Karpas-422 (cell line): ENCODE measurements around the gene C1GALT1. TPM values are rescaled to one million over a fixed set of nuclear protein-coding genes. Genes with fewer than 3 reads are reported as not detected.
"Not testable (repeated sequence)": the region's sequence is repeated elsewhere in the genome, so short reads cannot be mapped to it uniquely, and the experiment has no call there.

Source experiments
- DNase-seq: peaks from one replicate; pipeline ENCODE4 v3.0.0-alpha.2; 2015
- H2AFZ ChIP-seq: fragments of 200-600 bp; sonication (generic); 2 replicates; pipeline ENCODE4 v1.6.1; 2014; ENCODE audit warnings: antibody characterized with exemption, low read length, mixed read lengths
- H3K27ac ChIP-seq: fragments of 200-600 bp; sonication (generic); 2 replicates; pipeline ENCODE4 v1.5.1; 2014; ENCODE audit warnings: mild to moderate bottlenecking, low read length, moderate library complexity
- H3K27me3 ChIP-seq: fragments of 200-600 bp; sonication (generic); 2 replicates; pipeline ENCODE4 v1.6.1; 2014; ENCODE audit warnings: low read length, mixed read lengths
- H3K36me3 ChIP-seq: fragments of 200-600 bp; sonication (generic); 2 replicates; pipeline ENCODE4 v1.6.1; 2014; ENCODE audit warnings: low read length, mixed read lengths; ENCODE audit not compliant: insufficient read depth
- H3K4me1 ChIP-seq: fragments of 200-600 bp; sonication (generic); 2 replicates; pipeline ENCODE4 v1.6.1; 2014; ENCODE audit warnings: mild to moderate bottlenecking, low read length, mixed read lengths
- H3K4me2 ChIP-seq: fragments of 200-600 bp; sonication (generic); 2 replicates; pipeline ENCODE4 v1.6.1; 2014; ENCODE audit warnings: low read length, low read depth, mild to moderate bottlenecking; ENCODE audit not compliant: poor library complexity, severe bottlenecking
- H3K4me3 ChIP-seq: fragments of 200-600 bp; sonication (generic); 2 replicates; pipeline ENCODE4 v1.5.1; 2014; ENCODE audit warnings: mild to moderate bottlenecking, antibody characterized with exemption, low read length, mixed read lengths
- H3K79me2 ChIP-seq: fragments of 200-600 bp; sonication (generic); 2 replicates; pipeline ENCODE4 v1.6.1; 2014; ENCODE audit warnings: mild to moderate bottlenecking, low read length, mixed read lengths
- H3K9ac ChIP-seq: fragments of 200-600 bp; sonication (generic); 2 replicates; pipeline ENCODE4 v1.6.0; 2014; ENCODE audit warnings: low read length
- H3K9me2 ChIP-seq: fragments of 200-600 bp; sonication (generic), shearing (Covaris generic); replicated peaks from 2 replicates; pipeline ENCODE4 v1.6.0; 2014; ENCODE audit warnings: mild to moderate bottlenecking, low read length, moderate library complexity; ENCODE audit not compliant: insufficient read depth
- H3K9me3 ChIP-seq: fragments of 300-700, 200-600 bp; sonication (generic); 2 replicates; pipeline ENCODE4 v1.6.1; 2014; ENCODE audit warnings: low read length, mixed read lengths
- H4K20me1 ChIP-seq: fragments of 200-600 bp; sonication (generic); 2 replicates; pipeline ENCODE4 v1.6.1; 2014; ENCODE audit warnings: mild to moderate bottlenecking, antibody characterized with exemption, low read length, low read depth; ENCODE audit not compliant: insufficient read depth
- total RNA-seq: library from RNA; depleted of rRNA; stranded (reverse); fragments of >200 nt; shearing (Covaris generic); gene quantifications from 2 replicates; pipeline ENCODE4 v1.2.3, GENCODE V29; 2014; ENCODE audit warnings: low replicate concordance

C1GALT1 gene
- total RNA-seq, 1 experiment from 2014 or later = 36.7 TPM

DNA sequence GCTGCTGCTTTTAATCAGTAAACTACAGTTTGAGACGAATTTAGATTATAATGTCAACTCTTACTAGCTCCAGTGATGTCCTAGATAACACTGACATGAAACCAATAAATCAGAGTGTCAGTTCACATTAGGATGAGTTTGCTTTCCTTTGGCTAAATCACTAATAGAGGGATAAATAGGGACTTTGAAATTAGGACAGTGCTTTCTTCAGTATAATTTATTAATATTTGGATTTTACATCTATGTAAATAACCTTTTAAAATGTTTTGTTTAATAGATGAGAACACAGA lies 55.6 kb downstream of the C1GALT1 start:
- H3K79me2 ChIP-seq = peaks cover 90% of the 10 kb centered on the region
- no peak for DNase-seq
- no peaks in the 10 kb centered on the region for H4K20me1 ChIP-seq
- H3K4me2 ChIP-seq = no peak overlapping the region
- H3K9me3 ChIP-seq = no peaks in the 10 kb centered on the region
- H3K36me3 ChIP-seq = peaks cover 52% of the 10 kb centered on the region; the same call in 1 of the 2 replicates
- H3K4me1 ChIP-seq = peaks cover 28% of the 10 kb centered on the region
- no peaks in the 10 kb centered on the region for H3K27me3 ChIP-seq
- H3K9ac ChIP-seq = no peak overlapping the region
- H3K27ac ChIP-seq = no peak overlapping the region
- H3K4me3 ChIP-seq = no peak overlapping the region
- H2AFZ ChIP-seq = no peak overlapping the region
- no peaks in the 10 kb centered on the region for H3K9me2 ChIP-seq

DNA sequence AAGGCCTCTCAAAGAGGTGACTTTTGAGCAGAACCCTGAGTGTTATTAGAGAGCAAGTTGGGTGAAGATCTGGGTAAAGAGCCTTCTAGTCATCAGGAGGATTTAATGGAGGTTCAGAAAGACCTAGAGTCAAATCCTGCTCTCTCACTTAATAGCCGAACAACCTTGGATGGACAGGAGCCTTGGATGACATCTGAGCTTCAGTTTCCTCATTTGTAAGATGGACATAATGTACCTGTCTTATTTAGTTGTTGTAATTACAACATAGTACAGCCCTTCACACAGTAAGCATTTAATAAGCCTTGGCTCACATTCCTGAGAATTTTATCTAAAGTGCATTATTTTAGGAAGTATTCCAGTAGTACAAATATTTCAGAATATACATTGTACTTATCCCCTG lies 57.0 kb downstream of the C1GALT1 start:
- DNase-seq = no peak
- Histone ChIP-seq H3K4me1 (peaks cover 42% of the 10 kb centered on the region), H3K36me3 (peaks cover 55% of the 10 kb centered on the region), H3K27ac (no peak overlapping the region), H3K27me3 (no peaks in the 10 kb centered on the region), H3K9ac (no peak overlapping the region), H3K4me2 (no peak overlapping the region), H3K9me2 (no peaks in the 10 kb centered on the region), H3K4me3 (no peak overlapping the region), H4K20me1 (no peaks in the 10 kb centered on the region), H3K79me2 (peaks cover 90% of the 10 kb centered on the region), H2AFZ (no peak overlapping the region), H3K9me3 (no peaks in the 10 kb centered on the region)

DNA sequence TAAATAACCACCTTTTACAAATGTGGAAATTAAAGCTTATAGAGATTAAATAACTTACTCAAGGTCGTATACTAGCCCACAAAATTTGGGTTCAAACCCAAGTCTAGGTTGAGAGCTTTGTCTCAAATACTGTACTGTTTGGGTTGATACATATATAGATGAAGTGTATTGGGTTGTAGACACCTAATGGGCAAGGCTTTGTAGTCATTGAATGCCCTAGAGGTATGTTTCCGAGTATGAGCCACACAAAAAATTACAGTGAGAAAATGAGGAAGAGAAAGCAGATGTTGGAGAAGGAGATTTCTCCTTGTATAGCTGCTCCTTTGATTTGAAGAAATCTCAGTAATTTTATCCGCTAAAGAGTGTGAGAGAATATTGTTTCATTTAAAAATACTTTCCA lies 60.6 kb downstream of the C1GALT1 start:
- peaks cover 90% of the 10 kb centered on the region for H3K79me2 ChIP-seq
- H3K4me2 ChIP-seq = peak overlapping the region; percentile 44
- no peaks in the 10 kb centered on the region for H3K27me3 ChIP-seq
- peaks cover 73% of the 10 kb centered on the region for H3K4me1 ChIP-seq
- peaks cover 36% of the 10 kb centered on the region for H3K36me3 ChIP-seq
- H4K20me1 ChIP-seq = no peaks in the 10 kb centered on the region
- no peaks in the 10 kb centered on the region for H3K9me2 ChIP-seq
- H3K27ac ChIP-seq = peak overlapping the region; percentile 77
- no peak overlapping the region; the same call in 1 of the 2 replicates for H3K9ac ChIP-seq
- H2AFZ ChIP-seq = no peak overlapping the region
- no peaks in the 10 kb centered on the region for H3K9me3 ChIP-seq
- DNase-seq = peak; percentile 72
- no peak overlapping the region for H3K4me3 ChIP-seq

DNA sequence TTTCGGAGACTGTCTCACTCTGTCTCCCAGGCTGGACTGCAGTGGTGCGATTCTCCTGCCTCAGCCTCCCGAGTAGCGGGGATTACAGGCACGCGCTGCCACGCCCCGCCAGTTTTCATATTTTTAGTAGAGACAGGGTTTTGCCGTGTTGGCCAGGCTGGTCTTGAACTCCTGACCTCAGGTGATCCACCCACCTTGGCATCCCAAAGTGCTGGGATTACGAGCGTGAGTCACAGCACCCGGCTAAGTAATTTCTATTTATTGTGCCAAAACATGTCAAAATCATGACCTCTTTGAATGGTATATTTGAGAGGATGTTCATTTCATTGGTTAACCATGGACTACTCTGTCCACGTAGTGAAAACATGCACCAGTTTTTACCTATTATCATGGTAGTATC lies 62.9 kb downstream of the C1GALT1 start:
- not testable (repeated sequence) for H3K9me2 ChIP-seq, H3K4me3 ChIP-seq, H4K20me1 ChIP-seq, H3K27me3 ChIP-seq, H3K9ac ChIP-seq, H3K4me2 ChIP-seq, H3K9me3 ChIP-seq, H2AFZ ChIP-seq, DNase-seq
- peaks cover 91% of the 10 kb centered on the region for H3K4me1 ChIP-seq
- peaks cover 92% of the 10 kb centered on the region for H3K79me2 ChIP-seq
- peaks cover 13% of the 10 kb centered on the region for H3K36me3 ChIP-seq
- H3K27ac ChIP-seq = peak overlapping the region; percentile 97

DNA sequence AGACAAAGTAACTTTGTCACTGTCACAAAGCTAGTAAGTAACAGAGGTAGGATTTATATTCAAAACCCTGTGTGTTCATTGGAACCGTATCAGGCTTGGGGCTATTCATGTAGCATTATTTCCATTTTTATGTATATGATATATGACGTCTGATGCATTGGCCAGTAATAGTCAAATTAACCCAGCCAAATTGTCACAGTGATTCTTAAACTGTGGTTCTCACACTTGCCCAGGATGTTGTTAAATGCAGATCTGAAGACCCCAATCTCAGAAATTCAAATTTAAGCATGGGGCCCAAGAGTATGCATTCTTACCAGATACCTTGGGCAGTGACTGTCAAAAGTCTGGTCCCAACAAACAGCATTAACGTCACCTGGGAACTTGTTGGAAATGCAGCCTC lies 63.9 kb downstream of the C1GALT1 start:
- H2AFZ ChIP-seq = no peak overlapping the region
- peak overlapping the region; percentile 25; the same call in 1 of the 2 replicates for H3K4me3 ChIP-seq
- peaks cover 12% of the 10 kb centered on the region for H3K36me3 ChIP-seq
- no peaks in the 10 kb centered on the region for H3K27me3 ChIP-seq
- H3K9me2 ChIP-seq = no peaks in the 10 kb centered on the region
- peaks cover 99% of the 10 kb centered on the region for H3K4me1 ChIP-seq
- peaks cover 86% of the 10 kb centered on the region for H3K79me2 ChIP-seq
- peak; percentile 54 for DNase-seq
- peak overlapping the region; percentile 70 for H3K4me2 ChIP-seq
- peak overlapping the region; percentile 97 for H3K27ac ChIP-seq
- no peaks in the 10 kb centered on the region for H4K20me1 ChIP-seq
- peak overlapping the region; percentile 23; the same call in 1 of the 2 replicates for H3K9ac ChIP-seq
- no peaks in the 10 kb centered on the region for H3K9me3 ChIP-seq

DNA sequence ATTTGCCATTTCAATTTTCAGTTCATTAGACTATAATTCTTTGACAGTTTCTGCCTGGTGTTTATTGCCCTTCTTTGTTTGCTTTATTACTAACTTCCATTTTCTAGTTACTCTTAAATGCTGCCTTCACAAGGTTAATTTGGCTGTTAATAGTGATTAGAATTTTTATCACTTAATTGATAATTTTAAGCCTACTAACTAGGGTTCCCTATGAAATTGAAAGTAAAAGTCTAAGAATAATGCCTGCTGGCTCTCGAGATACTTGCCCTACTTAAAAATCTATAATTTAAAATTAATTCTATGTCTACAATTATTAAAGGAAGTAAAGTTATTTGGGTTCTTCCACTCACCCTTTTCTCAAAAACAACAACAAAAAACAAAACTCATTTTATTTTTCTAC lies 65.3 kb downstream of the C1GALT1 start:
- H3K4me1 ChIP-seq = peaks cover 99% of the 10 kb centered on the region
- H3K4me2 ChIP-seq = peak overlapping the region; percentile 70
- DNase-seq = no peak
- no peaks in the 10 kb centered on the region for H3K9me2 ChIP-seq
- H2AFZ ChIP-seq = no peak overlapping the region
- H3K27ac ChIP-seq = peak overlapping the region; percentile 97
- peaks cover 8% of the 10 kb centered on the region for H3K36me3 ChIP-seq
- H3K9me3 ChIP-seq = no peaks in the 10 kb centered on the region
- H3K27me3 ChIP-seq = no peaks in the 10 kb centered on the region
- no peaks in the 10 kb centered on the region for H4K20me1 ChIP-seq
- peak overlapping the region; percentile 43 for H3K4me3 ChIP-seq
- peaks cover 78% of the 10 kb centered on the region for H3K79me2 ChIP-seq
- peak overlapping the region; percentile 50 for H3K9ac ChIP-seq

DNA sequence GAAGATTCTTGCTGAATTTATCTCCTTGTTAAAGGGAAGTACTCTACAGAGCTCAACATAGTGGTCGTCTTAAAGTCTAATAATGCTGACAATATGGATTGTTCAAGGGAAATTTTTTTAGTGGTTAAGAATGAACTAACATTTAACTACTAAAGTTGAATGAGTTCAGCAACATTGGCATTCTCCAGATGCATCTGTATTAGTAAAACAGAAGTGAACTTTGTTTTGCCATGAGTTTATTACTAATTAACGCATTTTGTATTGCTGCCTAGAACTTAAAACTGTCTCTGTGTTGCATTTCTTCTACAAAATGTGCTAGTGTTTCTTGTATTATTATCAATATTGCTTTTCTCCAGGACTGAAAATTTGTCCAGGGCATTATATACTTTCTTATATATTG lies 67.5 kb downstream of the C1GALT1 start:
- Histone ChIP-seq H3K9me2 (no peaks in the 10 kb centered on the region), H3K27me3 (no peaks in the 10 kb centered on the region), H3K27ac (peak overlapping the region; percentile 97), H3K36me3 (peaks cover 7% of the 10 kb centered on the region; the same call in 1 of the 2 replicates), H3K9ac (no peak overlapping the region), H3K4me2 (peak overlapping the region; percentile 70), H3K9me3 (no peaks in the 10 kb centered on the region), H3K4me1 (peaks cover 92% of the 10 kb centered on the region), H3K79me2 (peaks cover 80% of the 10 kb centered on the region), H4K20me1 (no peaks in the 10 kb centered on the region), H3K4me3 (no peak overlapping the region), H2AFZ (no peak overlapping the region)
- DNase-seq = no peak

DNA sequence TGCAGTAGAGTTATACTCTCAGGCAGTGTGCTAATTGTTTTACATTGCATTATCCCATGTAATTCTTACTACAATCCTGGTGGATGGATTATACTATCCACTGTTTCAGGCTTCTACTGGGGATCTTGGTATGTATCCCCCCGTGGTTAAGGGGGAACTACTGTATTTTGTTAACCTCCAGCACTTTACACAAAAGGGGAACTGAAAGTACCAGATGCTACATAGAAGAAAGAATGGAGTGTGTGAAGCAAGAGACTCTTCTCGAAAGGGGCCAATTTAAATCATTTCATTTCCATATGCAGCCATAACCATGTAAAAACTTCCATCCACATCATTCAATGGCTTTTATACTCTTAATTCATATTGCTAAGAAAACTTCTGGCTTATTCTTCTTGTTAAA lies 69.4 kb downstream of the C1GALT1 start:
- Histone ChIP-seq H3K4me2 (peak overlapping the region; percentile 73), H2AFZ (no peak overlapping the region), H3K4me3 (peak overlapping the region; percentile 40)

DNA sequence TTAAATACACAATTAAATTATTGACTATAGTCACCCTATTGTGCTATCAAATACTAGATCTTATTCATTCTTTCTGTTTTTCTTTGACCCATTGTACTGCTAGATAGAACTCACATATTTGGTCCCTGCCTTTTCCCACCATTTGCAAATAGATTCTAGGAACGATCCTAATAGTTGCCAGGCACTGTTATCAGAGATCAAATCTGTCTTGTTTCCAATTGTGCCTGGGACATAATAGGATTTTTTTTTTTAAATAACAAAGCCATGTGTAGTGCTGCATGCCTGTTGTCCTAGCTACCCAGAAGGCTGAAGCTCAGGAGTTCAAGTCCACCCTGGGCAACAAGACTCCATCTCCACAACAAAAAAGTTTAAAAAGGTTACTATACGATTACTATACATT lies 72.0 kb downstream of the C1GALT1 start:
- H3K27ac ChIP-seq = peak overlapping the region; percentile 97; the same call in 1 of the 2 replicates
- H3K4me3 ChIP-seq = no peak overlapping the region
- H3K9me2 ChIP-seq = no peaks in the 10 kb centered on the region
- no peak for DNase-seq
- no peak overlapping the region for H3K4me2 ChIP-seq
- H3K79me2 ChIP-seq = peaks cover 55% of the 10 kb centered on the region
- no peaks in the 10 kb centered on the region for H3K9me3 ChIP-seq
- no peaks in the 10 kb centered on the region for H3K27me3 ChIP-seq
- H4K20me1 ChIP-seq = no peaks in the 10 kb centered on the region
- no peak overlapping the region for H2AFZ ChIP-seq
- H3K9ac ChIP-seq = no peak overlapping the region
- H3K4me1 ChIP-seq = peaks cover 88% of the 10 kb centered on the region
- peaks cover 7% of the 10 kb centered on the region; the same call in 1 of the 2 replicates for H3K36me3 ChIP-seq

More for the DNA sequence above, 69.4 kb downstream of the C1GALT1 start:
- Histone ChIP-seq H3K4me1 (peaks cover 90% of the 10 kb centered on the region), H3K9me2 (no peaks in the 10 kb centered on the region), H3K36me3 (peaks cover 7% of the 10 kb centered on the region; the same call in 1 of the 2 replicates), H3K9ac (peak overlapping the region; percentile 35), H3K79me2 (peaks cover 78% of the 10 kb centered on the region), H4K20me1 (no peaks in the 10 kb centered on the region), H3K27me3 (no peaks in the 10 kb centered on the region), H3K27ac (peak overlapping the region; percentile 97), H3K9me3 (no peaks in the 10 kb centered on the region)
- peak; percentile 93 for DNase-seq
